Measurements from ENCODE around the gene LGR5. TPM values are rescaled to one million over a fixed set of nuclear protein-coding genes. Genes with fewer than 3 reads are reported as not detected.

LGR5 gene
- total RNA-seq, 1 experiment from 2014 or later = not detected

DNA sequence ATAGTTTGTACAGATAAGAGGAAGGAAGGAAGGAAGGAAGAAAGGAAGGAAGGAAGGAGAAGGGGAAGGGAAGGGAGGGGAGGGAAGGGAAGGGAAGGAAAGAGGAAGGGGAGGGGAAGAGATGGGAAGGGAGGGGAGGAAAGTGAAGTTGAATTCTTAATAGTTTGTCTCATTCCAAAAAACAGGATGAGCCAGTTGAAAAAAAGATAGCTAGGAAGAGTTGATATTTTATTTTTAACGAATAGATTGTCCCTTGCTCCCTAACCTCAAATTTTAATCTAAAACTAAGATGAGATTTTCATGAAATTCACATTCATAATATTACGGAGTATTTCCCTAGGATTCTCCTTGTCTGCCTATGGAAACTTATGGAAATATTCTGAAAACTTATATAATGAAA is 143.3 kb downstream of the LGR5 start:
- no peak overlapping the region for H3K4me2 ChIP-seq (ENCODE audit: low read length)
- no TSS peak for BruUV-seq (replicated peaks)
- H3K27ac ChIP-seq (ENCODE audit: low read depth, low read length) = no peak overlapping the region
- ChIA-PET POLR2A (no interaction called here), RAD21 (ENCODE audit: low non-redundant PET in 1 of 2, low total read pairs in 2 of 2, uncharacterized antibody in 2 of 2, unreplicated experiment in 2 of 2) (no interaction called here), CTCF (no interaction called here)
- H3K9ac ChIP-seq (ENCODE audit: low read length) = no peak overlapping the region
- H3K9me2 ChIP-seq (ENCODE audit: insufficient read depth) = no peaks in the 10 kb centered on the region
- no peaks in the 10 kb centered on the region for H3K4me1 ChIP-seq (ENCODE audit: control insufficient read depth in 1 of 2, insufficient read depth in 2 of 2, low read length in 2 of 2)
- H3K36me3 ChIP-seq (ENCODE audit: control insufficient read depth in 1 of 2, insufficient read depth in 2 of 2, low read length in 2 of 2) = no peaks in the 10 kb centered on the region
- no peak overlapping the region for H3K4me3 ChIP-seq (replicated peaks in 1 of 2; ENCODE audit: low read depth in 1 of 2, low read length in 2 of 2)
- H3K27me3 ChIP-seq (ENCODE audit: insufficient read depth, low read length) = no peaks in the 10 kb centered on the region
- H3K9me3 ChIP-seq (ENCODE audit: control insufficient read depth in 1 of 2, insufficient read depth in 1 of 2, low read depth in 1 of 2, low read length in 2 of 2) = no peaks in the 10 kb centered on the region
- H4K20me1 ChIP-seq (ENCODE audit: insufficient read depth) = no peaks in the 10 kb centered on the region
- no peak overlapping the region for H2AFZ ChIP-seq (ENCODE audit: low read depth, low read length, poor library complexity, severe bottlenecking)
- intact Hi-C loops (cut with micrococcal nuclease) = no loop called here
- no peak for ATAC-seq
- TF ChIP-seq, protein P1, sequence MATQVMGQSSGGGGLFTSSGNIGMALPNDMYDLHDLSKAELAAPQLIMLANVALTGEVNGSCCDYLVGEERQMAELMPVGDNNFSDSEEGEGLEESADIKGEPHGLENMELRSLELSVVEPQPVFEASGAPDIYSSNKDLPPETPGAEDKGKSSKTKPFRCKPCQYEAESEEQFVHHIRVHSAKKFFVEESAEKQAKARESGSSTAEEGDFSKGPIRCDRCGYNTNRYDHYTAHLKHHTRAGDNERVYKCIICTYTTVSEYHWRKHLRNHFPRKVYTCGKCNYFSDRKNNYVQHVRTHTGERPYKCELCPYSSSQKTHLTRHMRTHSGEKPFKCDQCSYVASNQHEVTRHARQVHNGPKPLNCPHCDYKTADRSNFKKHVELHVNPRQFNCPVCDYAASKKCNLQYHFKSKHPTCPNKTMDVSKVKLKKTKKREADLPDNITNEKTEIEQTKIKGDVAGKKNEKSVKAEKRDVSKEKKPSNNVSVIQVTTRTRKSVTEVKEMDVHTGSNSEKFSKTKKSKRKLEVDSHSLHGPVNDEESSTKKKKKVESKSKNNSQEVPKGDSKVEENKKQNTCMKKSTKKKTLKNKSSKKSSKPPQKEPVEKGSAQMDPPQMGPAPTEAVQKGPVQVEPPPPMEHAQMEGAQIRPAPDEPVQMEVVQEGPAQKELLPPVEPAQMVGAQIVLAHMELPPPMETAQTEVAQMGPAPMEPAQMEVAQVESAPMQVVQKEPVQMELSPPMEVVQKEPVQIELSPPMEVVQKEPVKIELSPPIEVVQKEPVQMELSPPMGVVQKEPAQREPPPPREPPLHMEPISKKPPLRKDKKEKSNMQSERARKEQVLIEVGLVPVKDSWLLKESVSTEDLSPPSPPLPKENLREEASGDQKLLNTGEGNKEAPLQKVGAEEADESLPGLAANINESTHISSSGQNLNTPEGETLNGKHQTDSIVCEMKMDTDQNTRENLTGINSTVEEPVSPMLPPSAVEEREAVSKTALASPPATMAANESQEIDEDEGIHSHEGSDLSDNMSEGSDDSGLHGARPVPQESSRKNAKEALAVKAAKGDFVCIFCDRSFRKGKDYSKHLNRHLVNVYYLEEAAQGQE (IDR thresholded peaks at IDR 0.05; ENCODE audit: low read depth) = no peak
- TF ChIP-seq ZFX (IDR thresholded peaks at IDR 0.05) (no peak), POLR2AphosphoS5 (IDR thresholded peaks at IDR 0.05; ENCODE audit: low read depth, low read length) (no peak), RAD21 (IDR thresholded peaks at IDR 0.05; ENCODE audit: low read depth) (no peak), EZH2phosphoT487 (IDR thresholded peaks at IDR 0.05; ENCODE audit: borderline replicate concordance) (no peak), EGR1 (IDR thresholded peaks at IDR 0.05; ENCODE audit: low read depth) (no peak), SP1 (IDR thresholded peaks at IDR 0.05; ENCODE audit: low read depth) (no peak), SIN3A (IDR thresholded peaks at IDR 0.05; ENCODE audit: low read depth) (no peak), YY1 (IDR thresholded peaks at IDR 0.05; ENCODE audit: extremely low read depth, insufficient replicate concordance, low read depth, low read length) (no peak)
- no peaks in the 10 kb centered on the region for H3K79me2 ChIP-seq (ENCODE audit: insufficient read depth, low read length)
- no peak for DNase-seq (ENCODE audit: low read depth, low spot score)
